ENCODE data around the gene PTCRA.
"Not testable (repeated sequence)": the region's sequence is repeated elsewhere in the genome, so short reads cannot be mapped to it uniquely, and the experiment has no call there.

Gene PTCRA

DNA sequence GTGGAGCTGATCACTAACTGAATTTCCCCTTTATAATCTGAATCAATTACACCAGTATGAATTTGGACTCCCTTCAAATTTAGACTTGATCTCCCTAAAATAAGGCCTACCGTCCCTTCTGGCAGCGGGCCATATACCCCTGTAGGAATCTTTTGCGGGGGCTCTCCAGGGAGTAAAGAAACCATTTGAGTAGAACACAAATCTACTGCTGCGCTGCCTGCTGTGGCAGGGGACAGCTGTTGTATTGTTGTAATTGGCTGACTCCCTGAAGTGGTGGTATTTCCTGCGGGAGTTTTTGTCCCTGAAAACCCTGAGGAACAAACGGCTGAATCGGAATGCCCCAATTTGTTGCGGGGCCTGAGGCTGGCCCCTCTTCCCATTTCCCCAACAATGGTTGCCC lies 16.0 kb upstream of the PTCRA start:
- H3K79me2 ChIP-seq = no peaks in the 10 kb centered on the region
- TF ChIP-seq, protein P1, sequence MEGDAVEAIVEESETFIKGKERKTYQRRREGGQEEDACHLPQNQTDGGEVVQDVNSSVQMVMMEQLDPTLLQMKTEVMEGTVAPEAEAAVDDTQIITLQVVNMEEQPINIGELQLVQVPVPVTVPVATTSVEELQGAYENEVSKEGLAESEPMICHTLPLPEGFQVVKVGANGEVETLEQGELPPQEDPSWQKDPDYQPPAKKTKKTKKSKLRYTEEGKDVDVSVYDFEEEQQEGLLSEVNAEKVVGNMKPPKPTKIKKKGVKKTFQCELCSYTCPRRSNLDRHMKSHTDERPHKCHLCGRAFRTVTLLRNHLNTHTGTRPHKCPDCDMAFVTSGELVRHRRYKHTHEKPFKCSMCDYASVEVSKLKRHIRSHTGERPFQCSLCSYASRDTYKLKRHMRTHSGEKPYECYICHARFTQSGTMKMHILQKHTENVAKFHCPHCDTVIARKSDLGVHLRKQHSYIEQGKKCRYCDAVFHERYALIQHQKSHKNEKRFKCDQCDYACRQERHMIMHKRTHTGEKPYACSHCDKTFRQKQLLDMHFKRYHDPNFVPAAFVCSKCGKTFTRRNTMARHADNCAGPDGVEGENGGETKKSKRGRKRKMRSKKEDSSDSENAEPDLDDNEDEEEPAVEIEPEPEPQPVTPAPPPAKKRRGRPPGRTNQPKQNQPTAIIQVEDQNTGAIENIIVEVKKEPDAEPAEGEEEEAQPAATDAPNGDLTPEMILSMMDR (IDR thresholded peaks at IDR 0.05) = no peak
- no peaks in the 10 kb centered on the region for H3K27me3 ChIP-seq (ENCODE audit: control insufficient read depth, insufficient read depth, low read length)
- no peak overlapping the region for H3K4me3 ChIP-seq (ENCODE audit: low read depth, low read length)
- H3K9ac ChIP-seq = no peak overlapping the region
- H3K4me2 ChIP-seq (ENCODE audit: low read length) = no peak overlapping the region
- peaks cover 6% of the 10 kb centered on the region for H3K4me1 ChIP-seq
- H2AFZ ChIP-seq = no peak overlapping the region
- no peak overlapping the region for H3K27ac ChIP-seq
- no peaks in the 10 kb centered on the region for H3K36me3 ChIP-seq (ENCODE audit: control insufficient read depth, insufficient read depth, low read length)
- H3K9me3 ChIP-seq (ENCODE audit: control insufficient read depth, low read length) = no peaks in the 10 kb centered on the region

- H3K9ac ChIP-seq = no peak overlapping the region
- TF ChIP-seq, protein P1 (IDR thresholded peaks at IDR 0.05) = peak; percentile 97
- H3K9me3 ChIP-seq (ENCODE audit: control insufficient read depth, low read length) = no peaks in the 10 kb centered on the region
- no peaks in the 10 kb centered on the region for H3K36me3 ChIP-seq (ENCODE audit: control insufficient read depth, insufficient read depth, low read length)
- no peaks in the 10 kb centered on the region for H3K79me2 ChIP-seq
- H3K4me3 ChIP-seq (ENCODE audit: low read depth, low read length) = no peak overlapping the region
- H2AFZ ChIP-seq = peak overlapping the region; percentile 68
- no peaks in the 10 kb centered on the region for H3K27me3 ChIP-seq (ENCODE audit: control insufficient read depth, insufficient read depth, low read length)
- peaks cover 6% of the 10 kb centered on the region for H3K4me1 ChIP-seq
- H3K4me2 ChIP-seq (ENCODE audit: low read length) = no peak overlapping the region
- H3K27ac ChIP-seq = no peak overlapping the region
Measured at GRCh38 chr6:42901538-42901957, 14.3 kb upstream of the PTCRA start.

DNA sequence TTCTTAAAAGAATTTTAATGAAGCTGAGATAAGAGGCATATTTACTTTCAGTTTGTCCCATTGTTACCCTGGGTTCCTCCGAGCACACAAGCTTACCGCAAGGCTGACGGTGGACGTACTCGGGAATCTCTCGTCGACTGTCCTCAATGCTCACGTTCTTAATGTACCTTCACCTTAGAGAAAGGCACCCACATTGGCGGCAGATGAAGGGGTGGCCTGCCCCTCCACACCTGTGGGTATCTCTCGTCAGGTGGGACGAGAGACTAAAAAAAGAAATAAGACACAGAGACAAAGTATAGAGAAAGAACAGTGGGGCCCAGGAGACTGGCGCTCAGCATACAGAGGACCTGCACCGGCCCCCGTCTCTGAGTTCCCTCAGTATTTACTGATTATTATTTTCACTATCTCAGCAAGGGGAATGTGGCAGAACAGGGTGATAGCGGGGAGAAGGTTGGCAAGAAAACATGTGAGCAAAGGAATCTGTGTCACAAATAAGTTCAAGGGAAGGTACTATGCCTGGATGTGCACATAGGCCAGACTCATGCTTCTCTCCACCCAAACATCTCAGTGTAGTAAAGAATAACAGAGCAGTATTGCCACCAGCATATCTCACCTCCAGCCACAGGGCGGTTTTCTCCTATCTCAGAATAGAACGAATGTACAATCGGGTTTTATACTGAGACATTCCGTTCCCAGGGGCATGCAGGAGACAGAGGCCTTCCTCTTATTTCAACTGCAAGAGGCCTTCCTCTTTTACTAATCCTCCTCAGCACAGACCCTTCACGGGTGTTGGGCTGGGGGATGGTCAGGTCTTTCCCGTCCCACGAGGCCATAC lies 13.2 kb upstream of the PTCRA start:
- not testable (repeated sequence) for H3K9me3 ChIP-seq (ENCODE audit: control insufficient read depth, low read length); H3K4me3 ChIP-seq (ENCODE audit: low read depth, low read length); H3K79me2 ChIP-seq; H3K36me3 ChIP-seq (ENCODE audit: control insufficient read depth, insufficient read depth, low read length); H3K9ac ChIP-seq; H3K27me3 ChIP-seq (ENCODE audit: control insufficient read depth, insufficient read depth, low read length); H3K4me1 ChIP-seq; H3K4me2 ChIP-seq (ENCODE audit: low read length); H3K27ac ChIP-seq
- H2AFZ ChIP-seq = peak overlapping the region; percentile 6

DNA sequence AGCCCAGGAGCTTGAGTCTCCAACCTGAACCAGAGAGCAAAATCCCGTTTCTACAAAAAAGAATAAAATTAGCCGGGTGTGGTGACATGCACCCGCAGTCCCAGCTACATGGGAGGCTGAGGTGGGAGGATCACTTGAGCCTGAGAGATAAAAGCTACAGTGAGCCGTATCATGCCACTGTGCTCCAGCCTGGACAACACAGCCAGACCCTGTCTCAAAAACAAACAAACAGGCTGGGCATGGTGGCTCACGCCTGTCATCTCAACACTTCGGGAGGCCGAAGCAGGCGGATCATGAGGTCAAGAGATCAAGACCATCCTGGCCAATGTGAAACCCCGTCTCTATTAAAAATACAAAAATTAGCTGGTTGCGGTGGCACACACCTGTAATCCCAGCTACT lies 11.4 kb upstream of the PTCRA start:
- no peak overlapping the region for H3K4me2 ChIP-seq (ENCODE audit: low read length)
- H3K4me3 ChIP-seq (ENCODE audit: low read depth, low read length) = no peak overlapping the region
- H3K27ac ChIP-seq = no peak overlapping the region
- H3K36me3 ChIP-seq (ENCODE audit: control insufficient read depth, insufficient read depth, low read length) = no peaks in the 10 kb centered on the region
- TF ChIP-seq, protein P1 (IDR thresholded peaks at IDR 0.05) = no peak
- no peaks in the 10 kb centered on the region for H3K27me3 ChIP-seq (ENCODE audit: control insufficient read depth, insufficient read depth, low read length)
- peaks cover 4% of the 10 kb centered on the region for H3K4me1 ChIP-seq
- H3K9me3 ChIP-seq (ENCODE audit: control insufficient read depth, low read length) = no peaks in the 10 kb centered on the region
- no peak overlapping the region for H2AFZ ChIP-seq
- no peaks in the 10 kb centered on the region for H3K79me2 ChIP-seq
- no peak overlapping the region for H3K9ac ChIP-seq

DNA sequence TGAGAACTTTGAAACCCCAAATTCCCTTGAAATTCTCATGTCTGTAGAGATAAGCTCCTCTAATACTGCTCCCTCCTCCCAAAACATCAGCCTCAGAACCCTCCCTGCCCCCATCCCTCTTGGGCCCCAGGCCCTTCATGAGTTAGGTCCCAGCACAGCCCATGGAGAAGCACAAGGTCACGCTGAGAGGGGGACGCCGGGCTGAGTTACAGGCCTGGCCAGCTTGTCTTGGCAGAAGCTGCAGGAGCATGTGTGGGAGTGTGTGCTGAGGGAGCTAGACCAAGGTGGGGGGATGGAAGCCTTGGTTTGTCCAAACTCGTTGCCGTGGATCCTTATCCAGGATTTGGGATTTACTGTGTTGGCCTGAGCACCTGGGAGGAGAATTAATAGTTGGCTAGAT lies 8.5 kb upstream of the PTCRA start:
- H3K9ac ChIP-seq = no peak overlapping the region
- H3K27me3 ChIP-seq (ENCODE audit: control insufficient read depth, insufficient read depth, low read length) = no peaks in the 10 kb centered on the region
- no peaks in the 10 kb centered on the region for H3K9me3 ChIP-seq (ENCODE audit: control insufficient read depth, low read length)
- TF ChIP-seq, protein P1 (IDR thresholded peaks at IDR 0.05) = no peak
- H3K36me3 ChIP-seq (ENCODE audit: control insufficient read depth, insufficient read depth, low read length) = no peaks in the 10 kb centered on the region
- H3K4me2 ChIP-seq (ENCODE audit: low read length) = no peak overlapping the region
- H3K79me2 ChIP-seq = no peaks in the 10 kb centered on the region
- no peak overlapping the region for H3K27ac ChIP-seq
- peak overlapping the region; percentile 22 for H2AFZ ChIP-seq
- no peaks in the 10 kb centered on the region for H3K4me1 ChIP-seq
- H3K4me3 ChIP-seq (ENCODE audit: low read depth, low read length) = no peak overlapping the region

Measured in parathyroid adenoma (tissue), 2 donors.